OCI-LY7 (cell line): ENCODE measurements around the gene SCN1B.
"Not testable (repeated sequence)": the region's sequence is repeated elsewhere in the genome, so short reads cannot be mapped to it uniquely, and the experiment has no call there.

Experiments
- CTCF ChIP-seq: fragments of 200-600 bp; sonication (generic); conservative IDR thresholded peaks from 2 replicates; pipeline ENCODE4 v1.5.1; 2014; ENCODE audit warnings: mild to moderate bottlenecking, antibody characterized with exemption, low read length, moderate library complexity, mixed read lengths
- EZH2phosphoT487 ChIP-seq: fragments of 200-600 bp; sonication (generic); IDR thresholded peaks from 2 replicates; pipeline ENCODE4 v1.6.1; 2018; ENCODE audit warnings: low read depth, borderline replicate concordance, mild to moderate bottlenecking, mixed run types, antibody characterized with exemption, low read length, moderate library complexity, mixed read lengths

DNA sequence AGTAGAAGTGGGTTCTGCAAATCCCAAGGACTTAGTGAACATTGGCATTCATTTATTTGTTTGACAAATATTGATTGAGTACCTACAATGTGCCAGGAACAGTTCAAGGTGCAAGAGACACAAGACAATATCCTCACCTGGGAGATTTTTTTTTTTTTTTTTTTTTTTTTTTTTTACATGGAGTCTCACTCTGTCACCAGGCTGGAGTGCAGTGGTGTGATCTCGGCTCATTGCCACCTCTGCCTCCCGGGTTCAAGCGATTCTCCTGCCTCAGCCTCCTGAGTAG is 1.7 kb upstream of the SCN1B start:
- TF ChIP-seq CTCF, EZH2phosphoT487: not testable (repeated sequence)
